ENCODE data around the gene ZNF579. TPM values are rescaled to one million over a fixed set of nuclear protein-coding genes. Genes with fewer than 3 reads are reported as not detected.

The ZNF579 gene
- total and polyA plus RNA-seq, 2 of the 8 experiments (the other 6 are each of a cell fraction or from before 2014, with no cell fraction given): 10.0 to 18.9 TPM

- Histone ChIP-seq H3K23ac (ENCODE audit: insufficient read length) (no peak overlapping the region), H3K36me3 (ENCODE audit: control insufficient read depth in 2 of 4, insufficient read depth in 4 of 4, low read length in 3 of 4) (peaks cover 0 to 30% (median 4%) of the 10 kb centered on the region in 4 experiments; a peak in 5 of 8 replicates), H4K5ac (ENCODE audit: insufficient read length, low read depth, low read length) (no peak overlapping the region), H4K91ac (replicated peaks; ENCODE audit: insufficient read length, low read length) (no peak overlapping the region), H3K79me2 (ENCODE audit: control insufficient read depth in 1 of 2, insufficient read depth in 2 of 2, low read length in 2 of 2) (no peaks in the 10 kb centered on the region), H4K20me1 (replicated peaks in 1 of 2; ENCODE audit: control insufficient read depth in 1 of 2, insufficient read depth in 2 of 2, low read length in 2 of 2) (peaks cover 4 to 23% of the 10 kb centered on the region in 2 experiments), H3K27ac (ENCODE audit: low read depth, low read length) (no peak overlapping the region), H3K9me3 (ENCODE audit: insufficient read depth in 2 of 2, low read depth in 1 of 2, low read length in 1 of 2) (no peaks in the 10 kb centered on the region; a peak in 1 of 4 replicates), H2BK120ac (replicated peaks; ENCODE audit: low read depth, low read length) (no peak overlapping the region), H3K56ac (replicated peaks; ENCODE audit: insufficient read length, low read depth, low read length) (no peak overlapping the region), H2BK5ac (ENCODE audit: low read depth, low read length) (no peak overlapping the region), H3K23me2 (ENCODE audit: low read depth, low read length) (no peaks in the 10 kb centered on the region), H3K4me1 (replicated peaks in 1 of 4; ENCODE audit: control insufficient read depth in 3 of 4, insufficient read depth in 4 of 4, low read length in 3 of 4) (no peaks in the 10 kb centered on the region), H3K9ac (replicated peaks in 1 of 4; ENCODE audit: extremely low read depth in 1 of 4, low read depth in 3 of 4, low read length in 3 of 4) (no peak overlapping the region), H3K4me2 (ENCODE audit: insufficient read depth in 1 of 2, low read depth in 2 of 2, low read length in 2 of 2) (no peak overlapping the region), H2AK5ac (ENCODE audit: low read depth, low read length) (no peak overlapping the region), H3K4ac (replicated peaks; ENCODE audit: insufficient read length, low read depth, low read length) (no peak overlapping the region), H2BK20ac (ENCODE audit: low read length) (no peak overlapping the region), H2BK15ac (ENCODE audit: low read length) (no peak overlapping the region), H2AFZ (ENCODE audit: low read length) (no peak overlapping the region), H3K79me1 (ENCODE audit: low read depth, low read length) (peaks cover 4% of the 10 kb centered on the region; the same call in 1 of the 2 replicates), H2BK12ac (ENCODE audit: low read depth, low read length) (no peak overlapping the region), H3K14ac (ENCODE audit: insufficient read length) (no peak overlapping the region), H3K27me3 (replicated peaks in 1 of 4; ENCODE audit: control insufficient read depth in 3 of 4, extremely low read depth in 1 of 4, insufficient read depth in 3 of 4, low read length in 3 of 4) (peaks cover 0 to 2% (median 0%) of the 10 kb centered on the region in 4 experiments; a peak in 1 of 7 replicates), H4K8ac (ENCODE audit: extremely low read depth, insufficient read depth, low read length) (no peak overlapping the region), H3K4me3 (ENCODE audit: extremely low read depth in 1 of 4, insufficient read depth in 2 of 4, low read depth in 3 of 4, low read length in 4 of 4) (no peak overlapping the region), H3K18ac (ENCODE audit: extremely low read depth, low read length) (no peak overlapping the region)
- TF ChIP-seq, protein P1, sequence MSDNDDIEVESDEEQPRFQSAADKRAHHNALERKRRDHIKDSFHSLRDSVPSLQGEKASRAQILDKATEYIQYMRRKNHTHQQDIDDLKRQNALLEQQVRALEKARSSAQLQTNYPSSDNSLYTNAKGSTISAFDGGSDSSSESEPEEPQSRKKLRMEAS (IDR thresholded peaks at IDR 0.05): peak; percentile 25; the same call in 1 of the 2 replicates
- no peak for TF ChIP-seq SP4 (IDR thresholded peaks at IDR 0.05; ENCODE audit: low read length)
- DNase-seq (ENCODE audit: low read depth in 1 of 2, low spot score in 2 of 2) (no peak), FAIRE-seq (no peak)
- WGBS, 2 experiments (ENCODE audit: extremely low coverage in 1 of 2, insufficient coverage in 1 of 2, insufficient read length in 1 of 2, insufficient replicate concordance in 2 of 2, low coverage in 1 of 2, low lambda C conversion rate in 2 of 2, missing lambda C conversion rate in 1 of 2): 86 to 100% methylated on average over 4 to 23 of the region's 75 CpGs
- ChIA-PET POLR2A (ENCODE audit: partially characterized antibody) (interaction anchor here (1.0 to 4.3 kb wide), 3 partner anchors 7 to 206 kb away, joined by 3 to 32 read pairs (median 3); partner anchors contain the start of gene UBE2S), CTCF (ENCODE audit: partially characterized antibody) (interaction anchor here (1.1 kb wide), 1 partner anchor 8 kb away, joined by 4 read pairs; the partner anchor contains the start of gene ZNF865)
Observed at GRCh38 chr19:55613930-55614710, 33.5 kb upstream of the ZNF579 start.

All from H1 (cell line).